ENCODE measurements around the gene PHB1. TPM values are rescaled to one million over a fixed set of nuclear protein-coding genes. Genes with fewer than 3 reads are reported as not detected.

Gene PHB1
- polyA plus RNA-seq, 1 donor (not counting 4 experiments of a cell fraction or from before 2014, with no cell fraction given), result 395 TPM

DNA sequence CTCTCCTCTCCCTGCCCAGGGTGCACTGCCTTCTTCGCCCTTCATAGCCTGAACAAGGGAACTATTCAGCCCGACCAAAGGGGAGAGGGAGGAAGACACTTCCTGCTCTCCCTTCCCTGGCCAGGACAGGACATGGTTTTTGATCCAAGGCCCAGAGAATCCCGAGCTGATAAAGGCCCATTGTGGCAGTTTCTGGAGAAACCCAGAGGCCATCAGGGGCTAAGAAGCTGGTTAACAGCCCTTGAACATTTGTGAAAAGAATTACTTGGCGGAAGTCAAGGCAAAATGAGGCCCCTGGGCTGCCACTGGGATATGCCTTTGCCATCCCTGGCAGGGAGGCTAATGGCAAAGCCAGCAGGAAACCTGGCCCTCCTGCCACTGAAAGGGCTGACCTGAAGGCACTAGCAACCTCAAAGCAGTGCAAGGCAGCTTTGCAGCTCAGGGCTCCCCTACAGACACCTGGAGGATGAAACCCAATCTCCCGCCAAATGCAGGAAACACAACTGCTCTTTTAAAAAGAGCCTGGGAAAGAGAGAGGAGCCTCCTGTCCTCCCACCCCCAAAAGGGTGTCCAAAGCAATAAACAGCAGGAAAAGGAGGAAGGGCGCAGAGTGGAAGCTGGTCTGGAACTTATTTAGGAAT, 12.6 kb downstream of the PHB1 start:
- Histone ChIP-seq H3K9ac (ENCODE audit: control insufficient read depth, extremely low read depth, insufficient read depth, low read length) (no peak overlapping the region), H3K4me1 (ENCODE audit: control insufficient read depth, extremely low read depth, insufficient read depth, low read length) (no peaks in the 10 kb centered on the region), H3K9me1 (ENCODE audit: control insufficient read depth, extremely low read depth, insufficient read depth, low read length) (no peaks in the 10 kb centered on the region), H3K27me3 (ENCODE audit: control insufficient read depth, extremely low read depth, insufficient read depth, low read length) (no peaks in the 10 kb centered on the region), H4K20me1 (ENCODE audit: control insufficient read depth, extremely low read depth, insufficient read depth, low read length) (no peaks in the 10 kb centered on the region), H3K36me3 (ENCODE audit: control insufficient read depth in 2 of 2, extremely low read depth in 1 of 2, insufficient read depth in 2 of 2, low read length in 2 of 2) (peaks cover 21 to 38% of the 10 kb centered on the region in 2 experiments), H3K4me2 (ENCODE audit: control insufficient read depth, extremely low read depth, insufficient read depth, low read depth, low read length) (no peak overlapping the region), H3K27ac (ENCODE audit: control insufficient read depth, insufficient read depth, low read length) (no peak overlapping the region), H2AFZ (ENCODE audit: control insufficient read depth, low read length) (no peak overlapping the region), H3K9me3 (ENCODE audit: control insufficient read depth, low read depth, low read length) (no peaks in the 10 kb centered on the region), H3K79me2 (ENCODE audit: control insufficient read depth, insufficient read depth, low read length) (no peaks in the 10 kb centered on the region), H3K4me3 (ENCODE audit: control insufficient read depth in 2 of 3, extremely low read depth in 1 of 3, insufficient read depth in 2 of 3, low read depth in 1 of 3, low read length in 3 of 3) (no peak overlapping the region)
- FAIRE-seq (no peak), DNase-seq (ENCODE audit: low read depth, low spot score) (no peak)
- dilution Hi-C loops (cut with MboI; ENCODE audit: extremely low pct_ligation_motif_present, low sequenced_read_pairs), result no loop called here
- no peak for TF ChIP-seq EZH2 (IDR thresholded peaks at IDR 0.05; ENCODE audit: low read length)
- TF ChIP-seq, protein P1, sequence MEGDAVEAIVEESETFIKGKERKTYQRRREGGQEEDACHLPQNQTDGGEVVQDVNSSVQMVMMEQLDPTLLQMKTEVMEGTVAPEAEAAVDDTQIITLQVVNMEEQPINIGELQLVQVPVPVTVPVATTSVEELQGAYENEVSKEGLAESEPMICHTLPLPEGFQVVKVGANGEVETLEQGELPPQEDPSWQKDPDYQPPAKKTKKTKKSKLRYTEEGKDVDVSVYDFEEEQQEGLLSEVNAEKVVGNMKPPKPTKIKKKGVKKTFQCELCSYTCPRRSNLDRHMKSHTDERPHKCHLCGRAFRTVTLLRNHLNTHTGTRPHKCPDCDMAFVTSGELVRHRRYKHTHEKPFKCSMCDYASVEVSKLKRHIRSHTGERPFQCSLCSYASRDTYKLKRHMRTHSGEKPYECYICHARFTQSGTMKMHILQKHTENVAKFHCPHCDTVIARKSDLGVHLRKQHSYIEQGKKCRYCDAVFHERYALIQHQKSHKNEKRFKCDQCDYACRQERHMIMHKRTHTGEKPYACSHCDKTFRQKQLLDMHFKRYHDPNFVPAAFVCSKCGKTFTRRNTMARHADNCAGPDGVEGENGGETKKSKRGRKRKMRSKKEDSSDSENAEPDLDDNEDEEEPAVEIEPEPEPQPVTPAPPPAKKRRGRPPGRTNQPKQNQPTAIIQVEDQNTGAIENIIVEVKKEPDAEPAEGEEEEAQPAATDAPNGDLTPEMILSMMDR (optimal IDR thresholded peaks at IDR 0.05 in 1 of 3, IDR thresholded peaks at IDR 0.05 in 1 of 3, conservative IDR thresholded peaks at IDR 0.05 in 1 of 3; ENCODE audit: extremely low read depth in 1 of 3, insufficient read depth in 2 of 3, low read length in 3 of 3), result no peak

DNA sequence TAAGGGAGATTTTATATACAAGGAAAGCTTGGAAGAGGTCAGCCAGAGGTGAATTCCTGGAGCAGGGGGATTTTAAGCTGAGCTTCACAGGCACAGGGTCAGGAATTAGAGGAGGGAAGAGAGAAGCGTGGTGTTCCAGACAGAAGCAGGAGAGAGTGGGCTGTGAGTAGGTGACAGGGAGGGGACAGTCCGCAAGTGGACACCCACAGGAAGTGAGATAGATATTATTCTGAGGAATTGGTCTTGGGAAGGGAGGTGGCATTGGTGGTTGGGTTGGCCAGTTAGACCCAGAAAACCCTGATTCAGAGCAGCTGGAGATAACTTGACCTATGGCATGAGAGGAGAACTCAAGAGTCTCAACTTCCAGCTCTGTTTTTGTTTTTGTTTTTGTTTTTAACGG, 14.7 kb downstream of the PHB1 start:
- no peaks in the 10 kb centered on the region for H3K4me1 ChIP-seq (ENCODE audit: control insufficient read depth, extremely low read depth, insufficient read depth, low read length)
- TF ChIP-seq, protein P1 (optimal IDR thresholded peaks at IDR 0.05 in 1 of 3, IDR thresholded peaks at IDR 0.05 in 1 of 3, conservative IDR thresholded peaks at IDR 0.05 in 1 of 3; ENCODE audit: extremely low read depth in 1 of 3, insufficient read depth in 2 of 3, low read length in 3 of 3), result no peak
- no peak for TF ChIP-seq EZH2 (IDR thresholded peaks at IDR 0.05; ENCODE audit: low read length)
- peaks cover 12 to 20% of the 10 kb centered on the region in 2 experiments for H3K36me3 ChIP-seq (ENCODE audit: control insufficient read depth in 2 of 2, extremely low read depth in 1 of 2, insufficient read depth in 2 of 2, low read length in 2 of 2)
- no peak overlapping the region for H2AFZ ChIP-seq (ENCODE audit: control insufficient read depth, low read length)
- H3K9ac ChIP-seq (ENCODE audit: control insufficient read depth, extremely low read depth, insufficient read depth, low read length), result no peak overlapping the region
- no peaks in the 10 kb centered on the region for H3K79me2 ChIP-seq (ENCODE audit: control insufficient read depth, insufficient read depth, low read length)
- H3K27me3 ChIP-seq (ENCODE audit: control insufficient read depth, extremely low read depth, insufficient read depth, low read length), result no peaks in the 10 kb centered on the region
- dilution Hi-C loops (cut with MboI; ENCODE audit: extremely low pct_ligation_motif_present, low sequenced_read_pairs), result no loop called here
- no peak for DNase-seq (ENCODE audit: low read depth, low spot score)
- H3K4me2 ChIP-seq (ENCODE audit: control insufficient read depth, extremely low read depth, insufficient read depth, low read depth, low read length), result no peak overlapping the region
- no peak for FAIRE-seq
- H3K27ac ChIP-seq (ENCODE audit: control insufficient read depth, insufficient read depth, low read length), result no peak overlapping the region
- no peaks in the 10 kb centered on the region for H3K9me3 ChIP-seq (ENCODE audit: control insufficient read depth, low read depth, low read length)
- H3K4me3 ChIP-seq (ENCODE audit: control insufficient read depth in 2 of 3, extremely low read depth in 1 of 3, insufficient read depth in 2 of 3, low read depth in 1 of 3, low read length in 3 of 3), result no peak overlapping the region
- H3K9me1 ChIP-seq (ENCODE audit: control insufficient read depth, extremely low read depth, insufficient read depth, low read length), result no peaks in the 10 kb centered on the region
- H4K20me1 ChIP-seq (ENCODE audit: control insufficient read depth, extremely low read depth, insufficient read depth, low read length), result no peaks in the 10 kb centered on the region

All from keratinocyte (primary cell).